Astrocyte of the cerebellum (primary cell): ENCODE data around the gene MDFIC.

Source experiments
- DNase-seq: peaks from one replicate; pipeline ENCODE4 v3.0.0-alpha.2; 2011; ENCODE audit warnings: low read depth
- H3K4me3 ChIP-seq: 2 replicates; pipeline ENCODE4 v1.5.1; 2011; ENCODE audit warnings: mild to moderate bottlenecking, low read depth, low read length, moderate library complexity
- CTCF ChIP-seq: IDR thresholded peaks from 2 replicates; pipeline ENCODE4 v1.5.1; 2012; ENCODE audit warnings: low read length, low read depth, moderate library complexity, mild to moderate bottlenecking; ENCODE audit errors: missing control alignments
- in situ Hi-C: cut with HindIII; loops from 2 replicates; pipeline ENCODE4 v1.10.0; 2017; ENCODE audit warnings: low sequenced_read_pairs

MDFIC gene

GRCh38 chr7:114889646-114890285 is 32.1 kb upstream of the MDFIC start:
- H3K4me3 ChIP-seq = no peak overlapping the region
- DNase-seq = peak; percentile 91
- TF ChIP-seq CTCF = no peak
- in situ Hi-C loops = no loop called here

GRCh38 chr7:114890561-114890960 is 31.3 kb upstream of the MDFIC start:
- in situ Hi-C loops = no loop called here
- no peak overlapping the region for H3K4me3 ChIP-seq
- DNase-seq = no peak
- TF ChIP-seq CTCF = no peak

- no peak for DNase-seq
- H3K4me3 ChIP-seq = no peak overlapping the region
- in situ Hi-C loops = no loop called here
- TF ChIP-seq CTCF = no peak
Measured at GRCh38 chr7:114900127-114900526, 21.8 kb upstream of the MDFIC start.

- in situ Hi-C loops = no loop called here
- H3K4me3 ChIP-seq = no peak overlapping the region
- TF ChIP-seq CTCF = no peak
- no peak for DNase-seq
Measured at GRCh38 chr7:114901771-114902170, 20.1 kb upstream of the MDFIC start.

- in situ Hi-C loops = no loop called here
Measured at GRCh38 chr7:114903131-114903530, 18.8 kb upstream of the MDFIC start.

GRCh38 chr7:114910787-114911186 is 11.1 kb upstream of the MDFIC start:
- no peak for DNase-seq
- H3K4me3 ChIP-seq = no peak overlapping the region
- no peak for TF ChIP-seq CTCF
- in situ Hi-C loops = no loop called here

More at GRCh38 chr7:114903131-114903530, 18.8 kb upstream of the MDFIC start:
- DNase-seq = no peak
- H3K4me3 ChIP-seq = no peak overlapping the region
- TF ChIP-seq CTCF = no peak

GRCh38 chr7:114911411-114911810 is 10.5 kb upstream of the MDFIC start:
- DNase-seq = no peak
- in situ Hi-C loops = no loop called here
- TF ChIP-seq CTCF = no peak
- no peak overlapping the region for H3K4me3 ChIP-seq
